GM19468 (cell line): ENCODE results near the gene TEX29.

Source experiments
- ATAC-seq: cut with Tn5 transposase; IDR thresholded peaks from one replicate; pipeline ENCODE4 v1.9.1; 2021; ENCODE audit warnings: mild to moderate bottlenecking, moderate library complexity, moderate number of reproducible peaks; ENCODE audit not compliant: unreplicated experiment; ENCODE audit errors: extremely low read depth

Gene TEX29

DNA sequence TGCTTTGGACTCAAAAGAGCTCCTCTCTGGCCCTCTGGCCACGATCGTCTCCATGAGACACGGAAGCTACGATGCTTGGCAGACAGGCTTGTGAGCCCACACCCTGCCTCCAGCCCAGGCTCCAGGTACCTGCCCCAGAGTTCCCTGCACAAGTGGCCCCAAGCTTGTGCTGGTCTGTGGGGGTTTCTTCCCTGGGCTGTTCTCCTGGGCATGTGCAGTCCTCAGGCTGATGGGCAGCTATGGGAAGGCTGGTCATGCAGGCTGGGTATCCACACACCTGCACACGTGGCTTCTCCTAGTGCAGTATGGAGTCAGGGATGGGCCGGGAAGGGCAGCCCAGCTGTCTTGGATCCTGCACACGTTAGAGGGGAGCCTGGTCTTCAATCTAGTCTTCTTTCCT lies 43.1 kb downstream of the TEX29 start:
- ATAC-seq = no peak

DNA sequence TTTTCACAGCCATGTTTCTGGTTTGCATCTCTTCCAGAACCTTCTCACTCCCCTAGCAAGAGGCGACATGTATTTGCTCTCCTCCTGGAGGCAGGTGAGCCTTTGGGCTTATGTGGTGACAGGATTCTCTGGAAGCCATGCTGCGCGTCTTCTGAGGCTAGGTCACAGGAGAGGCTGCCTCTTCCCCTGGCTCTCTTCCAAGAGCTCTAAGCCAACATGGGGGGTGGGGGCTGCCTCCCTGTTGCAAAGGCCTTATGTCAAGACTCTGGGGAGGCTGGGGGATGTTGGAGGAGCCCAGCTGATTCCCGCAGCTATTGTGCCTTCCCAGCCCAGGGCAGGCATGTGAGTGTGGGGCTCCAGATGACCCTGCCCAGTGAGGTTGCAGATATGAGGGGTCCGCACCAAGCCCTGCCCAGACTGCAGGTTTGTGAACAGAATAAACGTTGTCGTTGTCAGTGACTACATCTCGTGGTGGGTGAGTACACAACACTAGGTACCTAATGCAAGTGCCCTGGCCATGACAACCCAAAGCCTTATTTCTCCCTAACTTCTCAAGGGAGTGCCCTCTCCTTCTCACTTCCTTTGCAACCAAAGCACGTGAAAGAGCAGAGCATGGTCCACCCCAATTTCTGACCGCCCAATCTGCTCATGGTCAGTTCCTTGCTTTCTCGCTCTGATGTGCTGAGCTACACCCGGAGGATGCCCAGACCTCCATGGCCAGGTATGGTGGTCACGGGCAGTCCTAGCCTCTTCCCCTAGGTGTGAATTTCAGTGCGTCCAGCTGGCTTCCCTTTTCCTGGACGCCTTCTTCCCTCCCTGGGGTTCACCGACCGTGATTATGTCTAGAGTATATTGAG lies 44.9 kb downstream of the TEX29 start:
- no peak for ATAC-seq

DNA sequence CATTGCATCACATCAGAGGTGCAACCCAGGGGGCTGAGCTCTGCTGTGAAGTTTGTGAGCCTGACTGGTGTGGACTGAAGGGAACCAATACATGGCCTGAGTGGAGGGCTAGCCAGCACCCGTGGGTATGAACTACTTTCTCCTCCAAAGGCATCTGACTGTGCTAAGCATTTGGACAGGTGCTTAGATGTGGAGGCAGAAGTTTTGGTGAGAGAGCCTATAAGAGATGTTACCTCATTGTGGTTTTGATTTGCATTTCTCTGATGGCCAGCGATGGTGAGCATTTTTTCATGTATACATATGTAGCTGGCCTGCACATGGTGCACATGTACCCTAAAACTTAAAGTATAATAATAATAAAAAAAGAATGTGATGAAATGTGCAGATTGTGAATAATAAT lies 46.9 kb downstream of the TEX29 start:
- no peak for ATAC-seq

GRCh38 chr13:111368091-111368490 lies 47.6 kb downstream of the TEX29 start:
- no peak for ATAC-seq

- ATAC-seq = no peak
Measured at GRCh38 chr13:111370147-111370546, 49.7 kb downstream of the TEX29 start.

DNA sequence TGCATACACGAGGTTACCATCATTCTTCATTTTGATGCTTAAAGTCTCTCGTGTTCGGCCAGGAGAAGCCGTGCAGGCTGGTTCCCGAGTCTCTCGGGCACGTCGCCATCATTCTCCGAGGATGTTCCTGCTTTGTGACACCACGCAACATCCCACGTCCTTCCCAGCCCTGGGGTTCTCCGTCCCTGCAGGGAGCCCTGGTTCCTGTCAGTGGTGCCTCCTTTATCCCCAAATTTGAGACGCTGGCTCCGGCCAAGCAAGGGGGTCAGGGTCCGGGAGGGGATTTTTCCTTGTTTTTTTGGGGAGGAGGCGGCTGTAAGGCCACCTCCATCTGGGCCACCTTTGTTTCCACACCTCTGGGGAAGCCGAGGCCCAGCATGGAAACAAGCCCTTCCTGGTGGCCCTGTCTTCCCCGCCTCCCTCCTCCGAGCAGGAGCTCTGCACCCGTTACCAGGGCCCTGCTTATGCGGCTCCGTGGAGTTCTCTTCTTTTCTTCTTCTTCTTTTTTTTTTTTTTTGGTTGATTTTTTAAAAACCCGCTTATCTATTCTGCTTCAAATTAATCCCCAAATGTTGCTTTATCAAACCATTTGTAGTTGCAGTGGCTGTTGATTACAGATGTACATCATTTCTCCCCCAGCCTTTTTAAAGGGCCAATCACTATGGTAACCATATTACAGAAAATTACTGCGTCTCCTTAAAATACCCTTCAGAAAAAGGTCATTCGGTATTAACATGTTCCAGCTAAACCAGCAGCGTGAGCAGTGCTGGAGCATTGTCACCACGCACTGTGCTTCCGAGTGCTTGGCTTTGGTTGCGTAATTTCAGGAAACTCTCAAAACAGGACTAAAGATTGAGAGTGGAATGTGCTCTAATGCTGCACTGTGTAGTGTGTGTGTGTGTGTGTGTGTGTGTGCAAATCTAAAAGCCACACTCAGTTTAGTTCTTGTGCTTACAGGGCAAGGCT lies 50.4 kb downstream of the TEX29 start:
- no peak for ATAC-seq

DNA sequence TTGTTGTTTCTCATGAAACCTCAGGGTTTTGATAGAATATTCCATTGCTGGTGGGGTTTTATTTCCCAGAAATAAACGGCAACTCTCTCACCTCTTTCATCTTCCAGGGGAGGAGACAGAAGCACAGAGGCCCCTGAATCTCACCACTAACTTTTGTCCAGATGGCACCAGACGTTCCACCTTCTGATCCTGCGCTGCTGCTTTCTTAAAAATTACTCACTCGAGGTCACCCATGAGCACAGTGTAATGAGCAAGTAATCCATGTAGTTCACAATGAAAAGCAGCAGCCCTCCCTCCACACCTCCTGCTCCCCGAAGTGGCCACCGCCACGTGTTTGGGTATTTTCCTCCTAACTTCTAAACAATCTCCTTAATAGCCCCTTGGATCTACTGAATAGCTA lies 51.3 kb downstream of the TEX29 start:
- no peak for ATAC-seq

- ATAC-seq = no peak
Measured at GRCh38 chr13:111372651-111373425, 52.4 kb downstream of the TEX29 start.

DNA sequence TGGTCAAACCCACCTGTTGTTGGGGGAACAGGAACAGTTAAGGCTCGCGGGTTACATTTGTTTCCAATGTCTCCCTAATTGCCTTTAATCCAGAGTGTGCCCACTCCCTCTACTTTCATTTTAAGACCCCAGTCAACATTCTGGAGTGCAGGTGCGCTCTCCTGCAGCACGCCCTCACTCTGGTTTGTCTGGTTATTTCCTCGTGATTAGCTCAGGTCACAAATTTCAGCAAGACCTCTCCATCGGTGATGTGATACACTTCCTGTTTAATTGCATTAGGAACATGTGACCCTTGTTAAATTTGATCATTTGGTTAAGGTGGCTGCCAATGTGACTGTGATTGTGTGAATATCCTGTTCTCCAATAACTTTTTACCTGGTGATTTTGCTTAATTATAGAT lies 53.0 kb downstream of the TEX29 start:
- ATAC-seq = no peak

GRCh38 chr13:111380431-111380830 lies 60.0 kb downstream of the TEX29 start:
- no peak for ATAC-seq

DNA sequence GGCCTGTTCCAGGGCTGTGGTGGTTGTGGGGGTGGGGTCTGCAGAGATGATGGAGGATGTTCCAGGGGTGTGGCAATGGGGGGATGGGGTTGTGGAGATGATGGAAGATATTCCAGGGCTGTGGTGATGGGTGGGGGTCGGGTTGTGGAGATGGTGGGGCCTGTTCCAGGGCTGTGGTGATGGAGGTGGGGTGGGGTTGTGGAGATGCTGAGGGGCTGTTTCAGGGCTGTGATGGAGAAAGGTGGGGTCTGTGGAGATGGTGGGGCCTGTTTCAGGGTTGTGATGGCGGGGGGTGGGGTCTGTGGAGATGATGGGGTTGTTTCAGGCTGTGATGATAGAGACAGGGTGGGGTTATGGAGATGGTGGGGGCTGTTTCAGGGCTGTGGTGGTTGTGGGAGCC lies 62.0 kb downstream of the TEX29 start:
- ATAC-seq = no peak

GRCh38 chr13:111382877-111383276 lies 62.4 kb downstream of the TEX29 start:
- ATAC-seq = no peak

DNA sequence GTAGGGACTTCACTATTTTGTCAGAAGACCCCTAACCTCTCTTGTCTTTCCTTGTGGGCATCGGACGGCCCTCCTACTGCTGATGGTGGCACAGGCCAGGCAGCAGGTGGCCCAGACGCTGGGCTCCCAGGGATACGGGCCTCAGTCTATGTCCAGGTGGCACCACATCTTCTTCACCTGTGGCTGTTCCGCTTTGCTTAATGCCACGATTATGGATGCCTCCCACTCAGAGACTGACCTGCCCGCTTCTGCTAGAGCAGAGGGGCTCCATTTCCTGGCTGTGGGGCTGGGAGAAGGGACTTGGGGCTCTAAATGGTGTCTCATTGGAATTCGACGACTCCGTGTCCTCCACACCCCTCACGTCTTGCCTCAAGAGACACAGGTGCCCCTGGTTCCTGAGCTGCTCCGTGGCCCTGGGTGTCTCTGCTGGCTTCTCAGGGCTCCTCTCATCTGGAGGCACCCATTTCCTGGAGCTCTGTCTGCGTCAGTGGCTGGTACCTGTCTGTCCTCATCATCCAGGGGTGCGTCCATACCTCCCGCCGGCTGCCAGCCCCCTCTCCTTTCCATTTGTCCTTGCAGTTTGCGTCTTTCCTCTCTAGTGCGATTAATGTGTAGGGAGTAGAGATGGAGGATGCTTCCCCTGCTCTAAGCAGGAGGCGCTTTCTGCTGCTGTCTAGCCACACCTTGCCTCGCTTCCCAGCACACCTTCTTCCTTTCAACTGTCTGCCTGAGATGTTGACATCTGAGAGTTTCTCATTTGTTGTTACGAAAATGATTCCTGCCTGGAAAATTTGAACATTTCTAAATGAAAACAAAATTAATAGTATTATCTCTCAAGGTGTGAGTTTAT lies 63.4 kb downstream of the TEX29 start:
- no peak for ATAC-seq

GRCh38 chr13:111384441-111385182 lies 64.2 kb downstream of the TEX29 start:
- no peak for ATAC-seq

GRCh38 chr13:111385183-111385857 lies 64.9 kb downstream of the TEX29 start:
- no peak for ATAC-seq

GRCh38 chr13:111387026-111387871 lies 66.8 kb downstream of the TEX29 start:
- no peak for ATAC-seq

DNA sequence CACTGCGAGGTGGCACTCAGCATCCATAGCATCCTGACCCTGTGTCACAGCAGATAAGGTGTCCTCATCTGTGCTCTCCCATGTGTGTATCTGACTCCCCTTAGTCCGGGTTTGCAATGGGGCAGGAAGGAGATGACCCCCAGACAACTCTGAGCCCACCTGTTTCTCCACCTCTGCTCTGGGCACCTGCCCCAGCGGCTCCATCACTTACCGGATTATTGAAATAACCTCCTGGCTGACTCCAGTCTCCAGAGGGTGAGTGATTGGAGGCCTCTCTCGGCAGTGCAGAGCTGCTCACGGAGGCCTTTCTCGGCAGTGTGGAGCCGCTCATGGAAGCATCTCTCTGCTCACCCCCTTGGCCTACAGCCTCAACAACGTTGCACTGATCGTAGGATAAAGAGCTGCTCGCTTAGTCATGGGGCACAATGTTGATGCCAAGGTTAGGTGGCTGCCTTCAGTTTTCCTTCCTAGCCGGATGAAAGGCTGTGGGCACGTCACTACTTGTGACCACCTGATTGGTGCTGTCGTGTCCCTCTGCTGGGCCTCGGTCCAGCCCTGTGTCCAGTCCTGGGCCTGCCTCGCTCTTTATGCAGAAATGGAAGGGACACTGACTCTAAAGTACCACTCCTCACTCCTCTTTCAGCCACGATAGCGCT lies 67.6 kb downstream of the TEX29 start:
- ATAC-seq = no peak
